Activated naive CD4-positive, alpha-beta T cell (primary cell): ENCODE results near the gene PDE5A.
"Not testable (repeated sequence)": the region's sequence is repeated elsewhere in the genome, so short reads cannot be mapped to it uniquely, and the experiment has no call there.

Experiments
- DNase-seq, 4 experiments: peaks; one replicate each; lab custom pipeline; 2025; lab: John Stamatoyannopoulos, UW

PDE5A gene

DNA sequence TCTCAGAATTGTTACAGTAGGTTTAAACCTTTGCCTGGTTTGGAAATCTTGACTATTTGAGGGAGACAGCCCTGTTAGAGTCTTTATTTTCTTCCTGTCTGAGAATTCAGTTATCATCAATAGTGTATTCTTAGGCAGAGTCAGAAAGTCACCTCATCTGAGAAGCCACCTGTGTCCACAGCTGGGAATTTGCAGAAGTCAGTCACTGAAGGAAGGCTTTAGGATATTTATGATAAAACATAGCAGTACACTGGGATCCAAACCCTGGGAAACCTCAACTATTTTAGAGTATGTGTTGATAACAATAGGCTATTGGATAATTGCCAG is 157.9 kb downstream of the PDE5A start:
- DNase-seq = not testable (repeated sequence)

DNA sequence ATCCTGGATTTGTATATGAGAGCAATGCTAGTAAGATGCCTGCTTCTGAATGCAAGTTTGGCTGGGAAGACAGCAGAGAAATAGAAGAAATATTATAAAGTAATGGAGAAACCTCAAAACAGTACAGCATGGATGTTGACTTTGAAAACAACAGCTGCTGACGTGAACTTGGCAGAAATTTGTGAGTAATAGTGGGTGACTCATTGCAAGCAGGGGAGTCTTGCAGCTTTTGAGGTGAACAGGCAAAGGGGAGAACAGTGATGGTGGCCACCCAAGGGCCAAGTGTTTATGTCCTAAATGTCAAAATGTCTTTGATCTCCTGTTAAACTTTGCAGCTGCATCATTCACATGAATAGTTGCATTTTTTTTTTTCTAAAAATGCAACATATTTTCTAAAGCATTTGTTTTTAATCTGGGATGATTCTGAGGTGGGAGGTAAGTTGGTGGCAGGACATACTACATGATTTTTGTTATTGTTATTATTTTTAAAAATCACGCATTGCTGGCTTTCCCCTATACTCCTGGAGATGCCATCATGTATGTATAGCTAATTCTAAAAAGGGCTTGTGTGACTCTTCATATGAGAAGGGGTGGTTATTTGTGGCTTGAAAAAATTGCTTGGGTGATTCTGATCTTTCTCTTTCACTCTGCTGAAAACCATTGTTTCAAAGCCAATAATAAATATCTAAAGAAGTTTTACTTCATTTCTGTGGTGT is 158.4 kb downstream of the PDE5A start:
- not testable (repeated sequence) for DNase-seq

DNA sequence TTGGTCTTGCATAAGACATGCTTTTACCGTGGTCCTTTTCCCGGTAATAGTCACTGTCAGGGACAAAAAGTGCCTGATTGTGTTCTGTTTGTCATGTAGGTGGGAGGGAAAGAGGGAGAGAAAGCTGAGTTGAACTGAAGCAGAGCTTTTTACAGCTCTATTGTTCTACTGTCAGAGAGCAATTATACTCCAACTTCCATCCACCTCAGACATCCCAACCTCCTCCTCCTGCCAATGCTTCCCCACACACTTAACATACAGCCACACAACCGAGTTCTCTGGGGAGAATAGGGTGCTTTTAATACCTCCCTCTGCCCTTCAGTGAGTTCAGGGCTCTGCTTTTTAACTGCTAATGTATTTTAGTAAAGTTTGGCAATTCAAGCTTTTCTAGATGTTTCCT is 159.6 kb downstream of the PDE5A start:
- not testable (repeated sequence) for DNase-seq

DNA sequence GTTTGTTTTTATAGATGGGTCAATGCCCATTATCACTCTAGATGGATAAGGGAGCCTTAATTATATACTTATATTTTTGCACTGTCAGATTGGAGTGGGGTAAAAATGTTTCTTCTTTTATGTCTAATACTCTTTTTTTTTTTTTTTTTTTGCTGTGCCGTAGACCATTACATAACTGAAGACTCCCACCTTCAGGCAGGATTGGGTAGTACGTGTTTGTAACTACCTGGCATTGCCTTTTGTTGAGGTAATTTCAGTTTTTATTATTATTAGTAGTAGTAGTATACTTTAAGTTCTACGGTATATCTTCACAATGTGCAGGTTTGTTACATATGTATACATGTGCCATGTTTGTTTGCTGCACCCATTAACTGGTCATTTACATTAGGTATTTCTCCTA is 165.9 kb downstream of the PDE5A start:
- DNase-seq = peak in 1 of 4 experiments; percentile 3

DNA sequence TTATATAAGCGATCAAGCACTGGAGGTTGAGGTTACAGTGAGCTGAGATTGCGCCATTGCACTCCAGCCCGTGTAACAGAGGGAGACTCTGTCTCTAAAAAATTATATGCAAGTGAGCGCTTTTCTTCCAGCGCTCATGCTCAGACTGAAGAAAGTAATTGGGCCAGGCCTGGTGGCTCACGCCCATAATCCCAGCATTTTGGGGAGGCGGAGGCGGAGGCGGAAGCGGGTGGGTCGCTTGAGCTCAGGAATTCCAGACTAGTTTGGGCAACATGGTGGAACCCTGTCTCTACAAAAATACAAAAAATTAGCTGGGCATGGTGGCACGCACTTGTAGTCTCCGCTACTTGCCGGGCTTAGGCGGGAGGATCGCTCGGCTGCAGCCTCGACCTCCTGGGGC is 172.9 kb downstream of the PDE5A start:
- not testable (repeated sequence) for DNase-seq

DNA sequence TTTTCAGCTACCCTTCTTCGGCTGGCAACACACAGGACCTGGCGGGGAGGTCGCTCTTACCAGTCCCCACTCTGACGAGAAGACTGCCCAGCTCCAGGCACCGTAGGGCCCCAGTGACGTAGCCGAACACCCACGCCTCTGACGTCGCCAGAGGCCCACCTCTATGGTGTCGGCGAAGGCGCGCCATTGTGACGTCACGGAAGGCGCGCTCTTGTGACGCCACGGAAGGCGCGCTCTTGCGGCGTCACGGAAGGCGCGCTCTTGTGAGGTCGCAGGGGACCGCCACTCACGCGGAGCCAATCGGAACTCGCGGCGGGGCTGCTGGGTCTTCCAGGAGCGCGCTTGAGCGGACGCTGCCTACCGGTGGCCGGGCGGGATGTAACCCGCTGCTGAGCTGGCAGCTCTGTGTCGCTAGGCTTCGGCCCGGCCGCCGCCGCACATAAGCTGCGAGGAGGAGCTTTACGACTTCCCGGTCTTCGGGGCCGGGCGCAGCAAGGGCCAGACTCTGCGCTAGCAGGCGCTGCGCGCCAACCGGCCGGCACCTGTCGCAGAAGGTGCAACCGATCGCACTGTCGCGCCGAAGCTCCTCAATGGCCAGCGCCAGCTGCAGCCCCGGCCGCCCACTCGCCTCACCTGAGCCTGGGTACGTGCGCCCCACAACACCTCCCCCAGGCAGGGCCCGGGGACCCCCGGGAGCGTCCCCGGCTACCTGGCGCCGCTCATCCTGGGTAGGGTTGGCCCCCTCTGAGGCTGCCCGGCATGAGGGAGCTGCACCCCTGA is 173.9 kb downstream of the PDE5A start:
- DNase-seq = peak; percentile 87 to 96 (median 92)

DNA sequence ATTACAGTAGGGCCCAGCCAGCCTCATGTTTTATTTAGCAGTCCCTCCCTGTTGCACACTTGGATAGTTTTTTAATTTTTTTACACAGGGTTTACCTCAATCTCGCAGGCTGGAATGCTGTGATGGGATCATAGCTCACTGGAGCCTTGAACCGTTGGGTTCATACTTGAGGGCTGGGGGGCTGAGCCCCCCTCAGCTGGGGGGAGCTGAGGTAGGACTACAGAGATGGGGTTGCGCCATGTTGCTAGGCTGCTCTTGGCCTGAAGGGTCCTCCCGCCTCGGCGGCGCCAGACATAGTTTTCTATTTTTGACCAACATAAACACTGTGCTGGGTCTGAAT is 174.5 kb downstream of the PDE5A start:
- not testable (repeated sequence) for DNase-seq

DNA sequence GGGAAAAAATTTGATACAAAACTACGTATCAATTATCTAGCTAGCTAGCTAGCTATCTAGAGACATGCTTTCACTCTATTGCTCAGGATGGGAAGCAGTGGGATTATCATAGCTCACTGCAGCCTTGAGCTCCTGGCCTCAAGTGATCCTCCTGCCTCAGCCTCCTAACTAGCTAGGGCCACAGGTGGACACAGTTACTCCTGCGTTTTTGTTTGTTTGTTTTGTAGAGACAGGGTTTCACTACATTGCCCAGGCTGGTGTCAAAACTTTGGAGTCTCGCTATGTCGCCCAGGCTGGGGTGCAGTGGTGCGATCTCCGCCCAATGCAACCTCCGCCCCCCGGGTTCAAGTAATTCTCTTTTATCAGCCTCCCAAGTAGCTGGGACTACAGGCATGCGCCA is 175.3 kb downstream of the PDE5A start:
- DNase-seq = not testable (repeated sequence)

DNA sequence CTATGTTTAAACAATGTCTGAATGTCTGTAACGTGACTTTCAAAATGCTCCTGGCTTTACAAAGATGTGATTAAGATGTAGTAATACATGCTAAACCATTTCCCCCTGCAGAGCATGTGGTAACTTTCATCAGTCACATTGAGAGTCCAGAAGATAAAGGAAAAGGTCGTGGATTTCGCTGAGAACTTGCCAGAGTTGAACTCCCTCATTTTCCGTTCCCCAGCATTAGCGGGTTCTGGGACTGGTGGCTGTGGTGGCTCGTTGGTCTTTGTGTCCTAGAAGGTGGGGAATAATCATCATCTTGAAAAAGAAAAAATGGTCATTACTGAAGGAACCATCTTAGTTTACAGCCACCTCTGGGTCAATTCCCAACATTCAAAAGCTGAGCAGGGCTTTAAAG is 178.8 kb downstream of the PDE5A start:
- DNase-seq = not testable (repeated sequence)
